ENCODE measurements around the gene NCBP2L.
"Not testable (repeated sequence)": the region's sequence is repeated elsewhere in the genome, so short reads cannot be mapped to it uniquely, and the experiment has no call there.

The NCBP2L gene

DNA sequence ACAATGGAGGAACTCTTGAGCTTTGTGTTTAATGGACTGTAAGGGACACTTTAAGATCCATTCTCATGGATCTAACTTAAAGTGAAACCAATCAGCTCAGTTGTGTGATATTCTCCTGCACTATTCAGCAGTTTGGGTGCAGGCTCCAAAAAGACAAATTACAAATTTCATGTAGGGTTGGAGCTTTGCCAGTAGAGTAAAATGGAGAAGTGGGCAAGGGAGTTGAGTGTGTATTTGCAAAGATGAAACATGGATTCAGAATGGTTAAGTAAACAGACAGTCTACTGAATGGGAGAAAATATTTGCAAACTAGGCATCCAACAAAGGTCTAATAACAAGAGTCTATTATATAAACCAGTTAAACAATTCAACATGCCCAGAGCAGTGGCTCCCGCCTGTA is 26.9 kb downstream of the NCBP2L start:
- no peak for DNase-seq (ENCODE audit: low read depth in 3 of 3, low spot score in 1 of 3)

DNA sequence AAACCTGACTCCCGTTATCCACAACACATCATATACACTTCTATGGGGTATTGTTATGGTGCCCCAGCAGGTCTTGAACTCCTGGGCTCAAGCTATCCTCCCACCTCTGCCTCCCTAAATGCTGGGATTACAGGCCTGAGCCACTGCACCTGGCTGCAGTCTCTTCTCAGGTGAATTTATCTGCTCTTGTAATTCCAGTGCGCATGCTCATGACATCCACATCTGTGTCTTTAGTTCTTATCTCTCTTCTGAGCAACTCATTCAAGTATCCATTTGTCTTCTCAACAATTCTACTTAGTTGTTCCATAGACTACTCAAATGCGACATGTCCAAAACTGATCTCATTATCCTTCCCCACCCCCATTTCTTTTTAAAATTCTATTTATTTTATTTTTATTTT is 27.6 kb downstream of the NCBP2L start:
- no peak for DNase-seq (ENCODE audit: low read depth in 3 of 3, low spot score in 1 of 3)

DNA sequence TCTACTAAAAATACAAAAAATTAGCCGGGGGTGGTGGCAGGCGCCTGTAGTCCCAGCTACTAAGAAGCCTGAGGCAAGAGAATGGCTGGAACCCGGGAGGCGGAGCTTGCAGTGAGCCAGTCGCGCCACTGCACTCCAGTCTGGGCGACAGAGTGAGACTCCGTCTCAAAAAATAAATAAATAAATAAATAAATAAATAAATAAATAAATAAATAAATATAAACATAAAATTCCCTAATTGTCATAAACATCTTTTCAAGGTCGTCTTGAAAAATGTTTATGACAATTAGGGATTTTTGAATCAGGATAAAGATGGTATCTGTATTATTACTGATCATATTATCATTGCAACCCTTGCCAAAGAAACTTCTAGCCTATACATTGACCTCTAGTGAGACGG is 32.5 kb downstream of the NCBP2L start:
- DNase-seq (ENCODE audit: low read depth in 3 of 3, low spot score in 1 of 3): not testable (repeated sequence)

DNA sequence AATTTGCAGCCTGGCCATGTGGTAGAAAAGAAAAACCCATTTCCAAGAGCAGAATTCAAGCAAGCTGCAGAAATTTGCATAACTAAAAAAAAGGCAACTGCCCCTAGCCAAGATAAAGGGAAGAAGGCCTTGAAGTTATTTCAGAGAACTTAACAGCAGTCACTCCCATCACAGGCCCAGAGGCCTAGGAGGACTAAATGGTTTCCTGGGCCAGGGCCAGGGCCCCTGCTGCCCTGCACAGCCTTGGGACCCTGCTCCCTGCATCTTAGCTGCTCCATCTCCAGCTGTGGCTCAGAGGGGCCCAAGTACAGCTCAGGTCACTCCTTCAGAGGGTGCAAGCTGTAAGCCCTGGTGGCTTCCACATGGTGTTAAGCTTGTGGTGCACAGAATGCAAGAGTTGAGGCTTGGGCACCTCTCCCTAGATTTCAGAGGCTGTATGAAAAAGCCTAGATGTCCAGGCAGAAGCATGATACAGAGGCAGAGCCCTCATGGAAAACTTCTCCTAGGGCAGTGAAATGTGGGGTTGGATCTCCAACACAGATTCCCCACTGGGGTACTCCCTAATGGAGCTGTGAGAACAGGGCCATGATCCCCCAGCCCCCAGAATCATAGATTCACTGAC is 41.5 kb downstream of the NCBP2L start:
- DNase-seq (ENCODE audit: low read depth in 3 of 3, low spot score in 1 of 3): no peak

DNA sequence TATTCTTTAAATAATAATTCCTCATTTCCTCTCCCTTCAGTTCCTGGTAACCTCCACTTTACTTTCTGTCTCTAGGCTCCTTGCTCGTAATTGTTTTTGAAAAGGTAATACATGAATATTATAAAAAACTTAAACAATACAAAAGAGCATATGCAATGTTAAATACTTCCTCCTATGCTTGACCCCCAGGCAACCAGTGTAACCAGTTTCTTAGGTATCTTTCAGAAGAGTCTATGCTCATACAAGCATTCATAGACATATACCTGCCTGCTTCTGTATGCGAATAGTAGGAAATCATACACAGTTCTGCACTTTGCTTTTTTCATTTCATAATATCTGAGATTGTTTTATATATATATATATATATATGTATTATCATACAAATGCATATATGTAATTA is 45.5 kb downstream of the NCBP2L start:
- DNase-seq (ENCODE audit: low read depth in 3 of 3, low spot score in 1 of 3): no peak

DNA sequence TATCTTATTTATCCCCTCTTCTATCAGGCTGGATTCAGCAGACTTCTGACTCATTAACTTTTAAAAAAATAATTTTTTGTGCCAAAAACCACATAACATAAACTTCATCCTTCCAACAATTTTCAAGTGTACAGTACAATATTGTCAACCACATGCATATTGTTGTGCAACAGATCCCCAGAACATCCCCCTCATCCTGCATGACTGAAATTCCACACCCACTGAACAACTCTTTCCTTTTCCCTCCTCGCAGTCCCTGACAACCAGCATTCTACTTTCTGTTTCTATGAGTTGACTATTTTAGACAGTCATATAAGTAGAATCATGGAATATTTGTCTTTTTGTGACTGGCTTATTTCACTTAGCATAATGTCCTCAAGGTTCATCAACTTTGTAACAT is 45.9 kb downstream of the NCBP2L start:
- no peak for DNase-seq (ENCODE audit: low read depth in 3 of 3, low spot score in 1 of 3)

DNA sequence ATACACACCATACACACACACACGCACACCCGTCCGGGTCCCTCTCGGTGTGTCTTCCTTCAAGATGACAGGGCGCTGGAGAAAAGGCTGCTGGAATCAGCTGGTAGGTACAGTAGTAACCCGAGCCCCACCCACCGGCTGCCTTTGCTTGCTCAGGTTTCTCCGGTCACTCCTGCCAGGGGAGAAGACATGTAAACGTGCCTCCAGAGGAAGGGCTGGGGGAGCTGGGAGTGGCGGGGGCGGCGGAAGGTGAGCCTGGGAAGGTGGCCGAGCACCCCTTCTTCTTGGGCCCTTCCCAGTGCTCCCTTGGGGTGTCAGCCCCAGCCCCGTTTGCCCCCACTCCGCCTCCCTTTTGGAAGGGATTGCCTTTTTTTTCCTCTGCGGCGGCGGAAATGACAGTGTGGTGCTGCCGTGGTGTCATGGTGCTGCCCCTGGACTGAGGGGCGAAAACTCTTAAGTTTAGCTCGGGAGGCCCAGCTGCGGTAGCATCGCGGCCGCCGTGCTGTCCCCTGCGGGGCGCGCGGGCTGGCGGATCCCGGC is 48.2 kb downstream of the NCBP2L start, which contains the start of gene MID2:
Gene MID2, plus strand, starts transcription at position 169 of the 540 bp plus-strand sequence. CDS start 561 bp downstream, outside the sequence.
- DNase-seq (ENCODE audit: low read depth in 3 of 3, low spot score in 1 of 3): peak in 2 of 3 donors; percentile 11 to 12

DNA sequence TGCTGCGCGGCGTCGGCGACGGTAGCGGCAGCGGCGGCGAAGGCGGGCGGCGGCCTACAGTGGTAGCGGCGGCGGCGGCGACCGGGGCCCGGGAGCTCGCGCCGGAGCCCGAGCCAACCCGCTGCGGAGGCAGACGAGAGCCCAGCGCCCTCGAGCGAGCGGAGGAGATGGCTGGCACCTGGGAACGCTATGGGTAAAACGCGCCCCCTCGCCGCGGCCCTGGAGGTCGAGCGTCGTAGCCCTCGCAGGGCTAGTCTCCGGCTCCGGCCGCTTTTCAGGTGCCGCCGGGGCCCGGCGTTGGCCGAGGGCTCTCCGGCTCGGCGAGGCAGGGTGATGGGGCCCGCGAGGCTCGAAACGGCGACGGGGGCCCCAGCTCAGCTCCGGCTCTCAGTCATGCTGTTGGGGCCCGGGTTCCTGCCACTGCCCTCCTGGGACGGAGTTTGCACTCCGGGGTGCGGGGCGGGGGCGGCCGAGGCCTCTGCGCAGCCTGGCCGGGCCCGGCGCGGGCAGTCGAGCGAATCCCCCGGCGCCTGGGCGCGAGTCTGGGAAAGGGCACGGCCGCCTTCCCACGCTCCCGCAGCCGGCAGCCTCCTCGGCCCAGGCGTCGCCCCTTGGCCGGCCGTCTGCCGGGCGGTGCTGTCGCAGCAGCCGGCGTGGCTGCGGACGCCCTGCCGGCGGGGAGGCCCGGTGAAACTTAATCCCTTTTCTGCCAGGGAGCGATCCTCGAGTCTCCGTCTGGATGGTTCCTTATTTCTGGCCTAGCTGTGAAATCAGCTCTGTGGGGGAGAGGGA is 48.9 kb downstream of the NCBP2L start:
- peak in 2 of 3 donors; percentile 5 to 17 for DNase-seq (ENCODE audit: low read depth in 3 of 3, low spot score in 1 of 3)

DNA sequence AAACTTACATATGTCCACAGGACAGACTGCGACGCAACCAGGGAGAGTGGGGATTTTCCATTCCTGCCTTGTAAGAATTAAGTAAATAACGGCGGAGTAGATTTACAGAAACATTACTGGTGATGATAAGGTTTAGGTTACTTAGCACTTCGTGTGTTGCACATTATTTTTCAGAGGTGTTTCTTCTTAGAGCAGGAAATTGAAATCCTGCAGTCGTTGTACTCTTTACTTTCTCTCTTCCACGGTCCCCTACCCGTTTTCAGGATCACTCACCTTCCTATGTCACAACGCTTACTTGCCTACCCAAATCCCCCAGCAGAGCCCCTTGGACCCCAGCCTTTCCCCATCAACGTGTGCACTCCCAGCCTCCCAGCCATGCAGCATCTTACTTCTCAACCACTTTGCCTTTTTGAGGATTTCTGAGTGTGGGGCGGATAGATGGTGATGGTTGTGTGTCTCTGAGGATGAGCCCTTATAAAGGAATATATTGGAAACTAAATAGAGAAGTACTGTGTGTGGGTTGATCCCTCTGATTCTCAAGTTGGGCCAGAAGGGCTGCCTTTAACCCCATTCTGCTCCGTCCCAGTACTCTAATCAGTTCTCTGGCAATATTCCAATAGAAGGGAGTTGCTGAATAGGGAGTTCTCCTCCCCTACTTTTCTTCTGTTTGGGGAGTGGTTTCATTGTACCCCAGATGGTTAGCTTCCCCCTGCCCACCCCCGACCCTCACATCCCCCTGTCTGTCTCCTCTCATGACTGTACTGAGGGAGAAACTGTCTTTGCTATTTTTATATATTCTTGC is 49.7 kb downstream of the NCBP2L start:
- DNase-seq (ENCODE audit: low read depth in 3 of 3, low spot score in 1 of 3): no peak

DNA sequence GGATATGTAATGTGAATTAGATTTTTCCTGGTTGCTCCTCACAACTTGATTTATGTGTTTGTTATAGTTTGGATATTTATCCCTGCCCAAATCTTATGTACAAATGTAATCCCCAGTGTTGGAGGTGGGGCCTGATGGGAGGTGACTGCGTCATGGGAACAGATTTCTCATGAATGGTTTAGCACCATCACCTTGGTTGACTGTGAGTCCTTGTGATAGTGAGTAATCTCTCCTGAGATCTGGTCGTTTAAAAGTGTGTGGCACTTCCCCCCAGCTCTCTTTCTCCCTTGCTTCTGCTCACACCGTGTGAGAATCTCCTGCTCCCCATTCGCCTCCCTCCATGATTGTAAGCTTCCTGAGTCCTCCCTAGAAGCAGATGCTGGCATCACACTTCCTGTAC is 50.3 kb downstream of the NCBP2L start:
- DNase-seq (ENCODE audit: low read depth in 3 of 3, low spot score in 1 of 3): no peak

DNA sequence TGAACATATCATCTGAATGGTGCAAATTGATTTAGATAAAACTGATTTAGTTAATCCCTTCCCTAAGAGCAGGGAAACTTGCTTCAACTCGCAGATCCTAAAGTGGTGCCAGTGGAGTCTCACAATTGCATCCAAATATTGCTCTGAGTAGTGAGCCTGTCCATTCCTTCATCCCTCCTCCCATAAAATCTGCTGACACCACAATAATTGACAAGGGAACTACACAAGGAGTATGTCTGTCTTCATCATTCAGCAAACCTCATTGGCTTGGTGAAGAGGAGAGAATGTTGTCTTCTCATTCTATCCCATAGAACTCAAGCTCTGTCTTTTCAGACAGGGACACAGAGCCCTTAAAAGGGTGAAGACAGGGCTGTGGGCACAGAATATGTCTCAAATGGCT is 52.3 kb downstream of the NCBP2L start:
- DNase-seq (ENCODE audit: low read depth in 3 of 3, low spot score in 1 of 3): no peak

DNA sequence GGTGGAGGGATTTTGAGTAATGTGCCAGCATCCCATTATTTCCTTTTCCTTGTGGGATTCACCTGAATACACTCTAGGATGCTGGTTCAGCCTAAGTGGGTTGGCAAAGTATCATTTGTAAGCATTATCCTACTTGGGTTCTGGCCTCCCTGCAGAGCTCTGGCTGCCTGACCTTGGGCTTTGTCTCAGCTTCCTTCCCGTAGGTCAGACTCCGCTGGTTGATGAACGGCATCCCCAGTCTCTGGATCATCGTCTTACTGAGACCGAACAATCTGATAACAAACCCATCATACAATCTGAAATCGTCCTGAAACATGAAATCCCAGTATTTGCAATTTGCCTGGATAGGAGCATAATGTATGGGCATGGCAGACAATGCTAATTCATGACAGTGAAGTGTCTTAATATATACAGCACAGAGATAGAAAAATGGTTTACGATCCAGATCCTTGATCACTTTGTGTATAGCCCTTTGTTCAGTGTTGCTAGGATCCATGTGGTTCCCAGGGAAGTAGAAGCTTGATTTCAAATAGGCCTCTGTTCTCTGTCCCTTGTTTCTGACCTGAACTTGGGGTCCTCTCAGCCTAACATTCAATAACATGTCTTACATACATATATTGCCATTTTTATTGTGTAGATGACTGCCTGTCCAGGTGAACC is 53.7 kb downstream of the NCBP2L start:
- no peak for DNase-seq (ENCODE audit: low read depth in 3 of 3, low spot score in 1 of 3)

DNA sequence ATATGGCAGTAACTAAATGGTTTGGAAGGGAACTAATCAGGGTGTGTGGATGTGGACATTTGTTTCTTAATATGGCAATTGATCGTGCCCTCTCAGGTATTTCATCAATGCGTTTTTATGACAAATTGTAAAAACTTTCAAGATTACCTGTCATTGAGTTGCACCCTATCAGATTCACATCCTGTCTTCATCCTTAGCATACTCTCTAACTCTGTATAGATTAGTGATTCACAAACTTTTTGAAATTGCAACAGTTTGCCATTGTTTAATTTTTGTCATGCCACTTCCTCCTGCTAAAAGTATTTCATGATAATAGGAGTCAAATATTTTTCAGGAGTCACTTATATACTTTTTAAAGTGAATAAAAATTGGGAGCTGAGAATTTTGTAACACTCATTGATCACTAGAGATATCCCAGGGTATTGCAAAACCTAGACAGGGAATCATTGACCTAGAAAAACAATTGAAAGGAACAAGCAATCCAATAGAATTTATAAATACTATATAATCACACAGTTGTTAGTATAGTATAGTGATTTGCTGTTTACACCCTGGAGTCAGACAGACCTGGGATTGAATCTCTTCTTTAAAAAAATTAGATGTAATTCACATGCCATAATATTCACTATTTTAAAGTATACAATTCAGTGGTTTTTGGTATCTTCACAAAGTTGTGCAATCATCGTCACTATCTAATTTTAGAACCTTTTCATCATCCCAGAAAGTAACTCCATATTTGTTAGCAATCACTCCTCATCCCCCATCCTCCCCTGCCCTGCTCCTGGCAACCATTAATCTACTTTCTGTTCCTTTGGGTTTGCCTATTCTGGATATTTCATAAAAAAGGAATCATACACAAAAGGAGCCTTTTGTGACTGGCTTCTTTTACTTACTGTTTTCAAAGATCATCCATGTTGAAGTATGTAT is 57.0 kb downstream of the NCBP2L start:
- DNase-seq (ENCODE audit: low read depth in 3 of 3, low spot score in 1 of 3): no peak

DNA sequence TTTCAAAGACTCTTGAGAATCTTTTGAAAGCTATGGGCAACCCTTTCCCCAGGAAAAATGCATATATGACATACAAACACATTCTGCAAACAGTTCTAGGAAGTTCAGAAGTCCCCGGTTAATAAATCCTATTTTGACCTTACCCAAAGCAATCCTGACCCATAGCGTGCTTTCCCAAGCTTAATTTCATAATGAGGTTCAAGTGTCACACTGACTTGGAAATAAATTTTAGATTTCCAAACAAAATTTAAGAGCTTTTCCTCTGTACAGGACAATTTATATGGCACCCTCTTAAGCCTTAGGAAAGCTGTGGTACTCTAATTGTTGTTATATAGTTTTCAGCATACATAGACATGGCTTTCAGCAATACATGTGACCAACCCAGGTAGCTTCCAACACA is 59.4 kb downstream of the NCBP2L start:
- DNase-seq (ENCODE audit: low read depth in 3 of 3, low spot score in 1 of 3): no peak

DNA sequence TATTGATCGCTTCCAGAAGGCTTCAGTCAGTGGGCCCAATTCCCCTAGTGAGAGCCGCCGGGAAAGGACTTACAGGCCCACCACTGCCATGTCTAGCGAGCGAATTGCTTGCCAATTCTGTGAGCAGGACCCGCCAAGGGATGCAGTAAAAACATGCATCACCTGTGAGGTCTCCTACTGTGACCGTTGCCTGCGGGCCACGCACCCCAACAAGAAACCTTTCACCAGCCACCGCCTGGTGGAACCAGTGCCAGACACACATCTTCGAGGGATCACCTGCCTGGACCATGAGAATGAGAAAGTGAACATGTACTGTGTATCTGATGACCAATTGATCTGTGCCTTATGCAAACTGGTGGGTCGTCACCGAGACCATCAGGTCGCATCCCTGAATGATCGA is 63.4 kb downstream of the NCBP2L start:
- no peak for DNase-seq (ENCODE audit: low read depth in 3 of 3, low spot score in 1 of 3)

DNA sequence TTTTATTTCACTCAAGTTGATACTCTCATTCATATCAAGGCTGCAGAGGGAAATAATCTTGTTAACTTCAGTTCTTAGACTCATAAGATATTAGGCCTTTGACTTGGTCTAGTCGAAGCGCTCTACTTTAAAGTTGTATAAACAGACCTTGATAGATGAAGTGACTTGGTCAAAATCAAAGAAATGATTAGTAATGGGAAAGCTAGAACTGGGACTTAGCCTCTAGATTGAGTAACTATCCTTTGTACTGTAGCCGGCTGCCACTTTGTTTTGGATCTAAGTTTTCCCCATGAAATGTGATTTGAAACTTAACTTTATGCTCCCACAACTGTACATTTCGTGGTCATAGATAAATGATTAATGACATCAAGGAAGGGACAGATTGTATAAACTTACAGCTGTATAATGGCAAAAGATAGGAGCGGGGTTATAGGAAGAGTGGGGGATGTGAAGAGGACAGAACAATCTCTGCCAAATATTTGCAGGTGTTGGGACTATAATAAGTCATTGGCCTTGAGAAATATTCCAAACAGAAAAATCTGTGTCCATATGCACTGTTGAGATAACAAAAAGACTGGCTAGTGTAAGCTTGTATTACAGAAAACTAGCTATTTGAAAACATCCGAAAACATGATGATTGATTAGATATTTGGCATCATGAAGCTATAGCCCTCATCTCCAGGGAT is 65.3 kb downstream of the NCBP2L start:
- no peak for DNase-seq (ENCODE audit: low read depth in 3 of 3, low spot score in 1 of 3)

Measured in stimulated activated CD4-positive, alpha-beta T cell treated with anti-CD3 and anti-CD28 coated beads, TNF-alpha, amount 100 ng/mL, for 1 hour (primary cell).